ENCODE results near the gene MRTFA.
"Not testable (repeated sequence)": the region's sequence is repeated elsewhere in the genome, so short reads cannot be mapped to it uniquely, and the experiment has no call there.

- TF ChIP-seq POLR2A, CTCF (IDR thresholded peaks at IDR 0.05): not testable (repeated sequence)
These were observed 100.4 kb downstream of the MRTFA start for GRCh38 chr22:40536149-40536548.

Measured in adrenal gland (tissue), 5 donors.